CD4-positive, alpha-beta T cell treated with Interleukin-17A for 4 hours (primary cell): Measurements from ENCODE around the gene DENND1A.
A peak's percentile ranks its signal among the peaks of the same experiment; 100 is the strongest.

ENCODE experiments used
- DNase-seq: peaks from one replicate; pipeline ENCODE4 v3.0.0-alpha.2; 2020; ENCODE audit warnings: mixed read lengths

The DENND1A gene

GRCh38 chr9:123419091-123419490, 510.8 kb downstream of the DENND1A start:
- DNase-seq: no peak

GRCh38 chr9:123418506-123418905, 511.4 kb downstream of the DENND1A start:
- DNase-seq: no peak

GRCh38 chr9:123418052-123418430, 511.9 kb downstream of the DENND1A start:
- DNase-seq: no peak

- DNase-seq: no peak
These were observed 512.5 kb downstream of the DENND1A start for GRCh38 chr9:123417289-123418051.

GRCh38 chr9:123416176-123416575, 513.8 kb downstream of the DENND1A start:
- no peak for DNase-seq

GRCh38 chr9:123414936-123415930, 514.7 kb downstream of the DENND1A start:
- no peak for DNase-seq

- no peak for DNase-seq
These were observed 515.7 kb downstream of the DENND1A start for GRCh38 chr9:123414204-123414603.

GRCh38 chr9:123412171-123412820, 517.6 kb downstream of the DENND1A start:
- DNase-seq: no peak

GRCh38 chr9:123411636-123412035, 518.3 kb downstream of the DENND1A start:
- no peak for DNase-seq

- no peak for DNase-seq
These were observed 518.7 kb downstream of the DENND1A start for GRCh38 chr9:123411191-123411590.

GRCh38 chr9:123410281-123410910, 519.5 kb downstream of the DENND1A start:
- DNase-seq: no peak

GRCh38 chr9:123408313-123409262, 521.3 kb downstream of the DENND1A start:
- DNase-seq: no peak

GRCh38 chr9:123407217-123407851, 522.6 kb downstream of the DENND1A start:
- no peak for DNase-seq

- DNase-seq: no peak
These were observed 523.2 kb downstream of the DENND1A start for GRCh38 chr9:123406691-123407216.

GRCh38 chr9:123406016-123406415, 523.9 kb downstream of the DENND1A start:
- no peak for DNase-seq

- no peak for DNase-seq
These were observed 526.9 kb downstream of the DENND1A start for GRCh38 chr9:123402981-123403509.

GRCh38 chr9:123401879-123402513, 527.9 kb downstream of the DENND1A start:
- DNase-seq: no peak

GRCh38 chr9:123400926-123401503, 528.9 kb downstream of the DENND1A start:
- DNase-seq: no peak

GRCh38 chr9:123399803-123400378, 530.0 kb downstream of the DENND1A start:
- peak; percentile 22 for DNase-seq
